Measurements from ENCODE around the gene EPN1.

The EPN1 gene

DNA sequence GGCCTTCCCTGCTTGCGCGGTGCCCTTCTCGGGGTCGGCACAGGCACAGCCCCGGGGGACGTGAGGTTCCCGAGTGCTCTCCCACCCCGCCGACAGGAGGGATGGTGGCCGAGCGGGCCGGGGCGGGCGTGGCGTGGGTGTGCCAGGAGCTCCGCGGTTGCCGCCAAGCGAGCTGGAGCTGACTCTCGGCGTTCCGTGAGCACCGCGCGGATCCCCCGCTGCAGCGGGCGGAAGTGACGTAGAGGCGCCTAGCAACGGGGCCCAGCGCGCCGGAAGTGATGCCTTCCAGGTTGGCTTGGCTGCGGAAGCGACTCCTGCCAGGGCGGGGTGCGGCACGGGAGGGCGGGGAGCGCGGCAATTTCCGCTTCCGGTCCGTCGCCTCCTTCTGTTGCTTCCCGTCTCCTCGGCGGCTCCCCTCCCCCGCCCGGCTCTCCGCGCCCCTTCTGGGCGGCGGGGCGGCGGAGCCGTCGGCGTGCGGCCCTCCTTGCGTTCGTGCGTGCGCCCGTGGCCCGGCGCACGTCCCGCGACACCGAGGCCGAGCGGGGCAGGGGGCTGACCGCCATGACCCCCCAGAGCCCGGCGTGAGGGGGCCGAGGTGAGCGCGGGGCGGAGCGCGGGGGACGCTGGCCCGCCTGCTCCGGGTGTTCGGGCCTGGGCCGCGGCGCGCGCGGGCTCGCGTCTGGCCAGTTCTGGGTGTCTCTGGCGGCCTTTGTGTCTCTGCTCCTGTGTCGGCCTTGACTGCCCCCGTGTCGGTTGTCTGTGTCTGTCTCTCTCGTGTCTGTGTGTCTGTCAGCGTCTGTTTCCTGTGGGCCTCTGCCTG, at the start of gene EPN1:
TSS of gene EPN1 (plus strand) at position 386 of the 820 bp plus-strand sequence. CDS start 3,402 bp downstream, outside the sequence.
- peak; percentile 95 to 97 for DNase-seq (ENCODE audit: low read depth in 2 of 2)

DNA sequence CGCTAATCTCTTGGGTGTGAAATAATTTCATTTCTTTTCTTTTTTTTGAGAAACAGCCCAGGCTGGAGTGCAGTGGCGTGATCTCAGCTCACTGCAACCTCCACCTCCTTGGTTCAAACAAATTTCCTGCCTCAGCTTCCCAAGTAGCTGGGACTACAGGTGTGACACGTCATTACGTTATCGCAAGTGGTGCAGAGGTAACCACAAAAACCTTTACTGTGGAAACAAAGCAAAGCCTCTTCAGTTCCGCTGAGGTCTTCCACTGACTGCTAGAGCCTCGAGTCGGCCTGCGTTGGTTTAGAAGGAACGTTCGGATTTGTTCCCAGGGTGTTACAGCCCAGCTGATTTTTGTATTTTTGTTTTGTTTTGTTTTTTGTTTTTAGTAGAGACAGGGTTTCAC, 48.7 kb upstream of the EPN1 start:
- peak in 1 of 2 donors; percentile 48 for DNase-seq (ENCODE audit: low read depth in 2 of 2)

DNA sequence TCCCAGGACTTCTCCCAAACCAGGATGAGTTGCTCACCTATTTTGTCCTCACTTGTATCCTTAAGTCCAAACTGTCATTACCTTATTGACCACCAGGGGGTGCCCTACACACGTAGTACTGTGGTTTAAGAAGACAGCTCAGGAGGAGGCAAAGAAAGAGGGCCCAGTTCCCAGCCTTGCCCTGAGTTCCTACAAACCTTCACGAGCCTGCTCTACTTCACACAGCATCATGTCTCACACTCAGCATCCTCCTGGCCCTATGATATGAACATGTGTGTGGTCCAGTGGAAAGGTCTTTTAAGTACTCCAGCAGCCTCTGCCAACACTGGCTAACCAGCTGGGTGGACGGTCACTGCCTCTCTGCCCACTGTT, 42.6 kb upstream of the EPN1 start:
- peak; percentile 86 for DNase-seq (ENCODE audit: low read depth in 2 of 2)

DNA sequence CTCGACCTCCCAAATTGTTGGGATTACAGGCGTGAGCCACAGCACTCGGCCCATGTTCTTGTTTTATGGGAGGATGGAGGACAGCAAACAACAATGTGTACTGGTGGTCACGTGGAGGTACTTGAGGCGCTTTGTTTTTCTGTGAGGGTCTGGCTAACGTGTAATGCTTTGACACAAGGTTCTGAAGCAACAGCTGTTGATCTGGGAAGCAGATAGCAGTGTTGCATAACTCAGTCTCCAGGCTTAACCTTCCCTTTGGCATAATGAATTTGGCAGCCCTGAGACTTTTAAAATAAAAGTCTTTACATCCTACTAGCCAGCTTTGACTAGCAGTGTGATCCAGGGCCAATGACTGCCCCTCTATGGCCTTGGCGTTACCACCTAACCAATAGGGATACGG, 41.2 kb upstream of the EPN1 start:
- DNase-seq (ENCODE audit: low read depth in 2 of 2) = no peak

DNA sequence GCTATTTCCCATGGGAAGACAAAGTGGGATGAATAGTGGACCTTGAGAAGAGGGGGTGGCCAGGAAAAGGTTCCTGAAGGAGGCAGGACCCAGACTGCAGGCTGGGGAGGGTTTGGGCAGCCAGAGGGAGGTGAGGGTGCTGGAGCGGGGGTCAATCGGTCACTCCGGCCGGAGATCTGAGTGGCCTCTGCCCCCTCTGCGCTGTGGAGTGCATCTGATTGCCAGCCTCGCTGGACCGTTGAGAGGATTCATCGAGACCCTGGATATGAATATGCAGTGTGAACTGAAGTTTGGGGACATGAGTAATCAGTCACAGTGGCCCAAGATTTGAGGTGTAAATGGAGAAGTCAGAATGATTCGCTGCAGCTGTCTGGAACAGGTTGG, 39.7 kb upstream of the EPN1 start:
- DNase-seq (ENCODE audit: low read depth in 2 of 2) = no peak

DNA sequence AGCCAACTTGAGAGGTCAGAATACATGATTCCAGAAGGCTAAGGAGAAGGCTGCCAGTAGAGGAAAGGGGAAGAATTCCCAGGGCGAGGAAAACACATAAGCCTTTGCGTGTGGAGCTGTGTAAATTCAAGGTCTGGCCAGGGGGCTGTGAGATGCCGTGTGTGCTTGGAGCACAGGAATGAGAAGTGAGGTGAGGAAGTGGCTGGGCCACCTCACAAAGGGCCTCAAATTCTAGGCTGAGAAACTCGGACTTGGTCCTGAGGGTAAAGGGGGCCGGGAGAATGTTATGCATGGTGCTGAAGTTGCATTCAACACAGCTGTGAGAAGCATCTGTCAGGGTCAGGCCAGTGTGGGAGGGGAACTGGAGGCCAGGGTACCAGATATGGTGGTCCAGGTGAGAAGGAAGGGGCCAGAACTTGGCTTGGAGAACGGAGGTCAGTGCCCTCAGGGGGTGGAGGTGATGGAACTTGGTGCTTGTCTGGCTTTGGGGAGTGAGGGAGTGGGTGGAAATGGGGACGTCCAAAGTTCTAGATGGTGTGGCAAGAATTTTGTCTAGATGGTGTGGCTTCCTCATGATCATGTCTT, 39.1 kb upstream of the EPN1 start:
- no peak for DNase-seq (ENCODE audit: low read depth in 2 of 2)

DNA sequence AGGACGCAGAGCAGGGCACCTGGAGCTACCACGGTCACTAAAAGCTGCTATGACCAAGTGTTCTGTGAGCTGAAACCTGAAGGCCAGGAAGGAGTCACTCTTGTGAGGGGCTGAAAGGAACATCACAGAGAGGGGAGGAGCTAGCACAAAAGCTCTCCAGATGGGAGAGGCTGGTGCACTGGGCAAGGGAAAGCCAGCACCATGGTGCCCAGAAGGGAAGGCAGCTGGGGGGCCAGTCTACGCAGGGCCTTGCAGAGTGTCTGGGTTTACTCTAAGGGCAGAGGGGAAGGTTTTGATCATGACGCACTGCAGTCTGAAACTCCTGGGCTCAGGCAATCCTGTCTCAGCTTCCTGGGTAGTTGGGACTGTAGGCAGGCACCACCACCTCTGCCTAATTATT, 38.3 kb upstream of the EPN1 start:
- no peak for DNase-seq (ENCODE audit: low read depth in 2 of 2)

DNA sequence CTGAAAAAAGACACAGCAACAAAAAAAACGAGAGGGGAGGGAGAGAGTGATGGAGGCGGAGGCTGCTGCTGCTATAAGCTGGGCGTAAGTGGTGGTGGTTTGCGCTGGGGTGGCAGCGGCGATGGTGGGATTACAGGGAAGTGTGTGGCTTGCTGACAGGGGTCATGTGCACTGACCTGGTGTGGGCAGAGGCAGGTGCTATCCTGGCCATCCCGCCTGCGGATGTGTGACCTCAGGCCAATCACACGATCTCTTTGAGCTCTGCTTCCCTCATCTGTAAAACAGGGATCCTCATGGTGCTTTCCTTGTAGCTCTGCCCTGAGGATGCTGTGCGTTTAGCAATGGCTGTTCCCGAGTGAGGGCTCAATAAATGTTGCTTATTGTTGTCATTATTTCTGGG, 37.5 kb upstream of the EPN1 start:
- DNase-seq (ENCODE audit: low read depth in 2 of 2) = no peak

DNA sequence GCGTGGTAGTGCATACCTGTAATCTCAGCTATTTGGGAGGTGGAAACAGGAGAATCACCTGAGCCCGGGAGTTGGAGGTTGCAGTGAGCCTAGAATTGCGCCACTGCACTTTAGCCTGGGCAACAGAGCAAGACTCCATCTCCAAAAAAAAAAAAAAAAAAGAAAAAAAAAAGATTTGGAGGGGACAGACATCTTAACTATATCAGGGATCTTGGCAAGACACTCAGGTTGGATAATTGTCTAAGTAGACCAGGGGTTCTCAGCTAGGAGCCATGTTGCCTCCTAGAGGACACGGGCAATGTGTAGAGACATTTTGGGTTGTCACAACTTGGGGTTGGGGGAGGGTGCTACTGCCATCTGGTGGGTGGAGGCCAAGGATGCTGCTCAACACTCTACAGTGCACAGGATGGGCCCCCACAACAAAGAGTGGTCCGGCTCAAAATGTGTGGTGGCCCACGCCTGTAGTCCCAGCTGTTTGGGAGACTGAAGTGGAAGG, 36.1 kb upstream of the EPN1 start:
- peak; percentile 46 to 56 for DNase-seq (ENCODE audit: low read depth in 2 of 2)

DNA sequence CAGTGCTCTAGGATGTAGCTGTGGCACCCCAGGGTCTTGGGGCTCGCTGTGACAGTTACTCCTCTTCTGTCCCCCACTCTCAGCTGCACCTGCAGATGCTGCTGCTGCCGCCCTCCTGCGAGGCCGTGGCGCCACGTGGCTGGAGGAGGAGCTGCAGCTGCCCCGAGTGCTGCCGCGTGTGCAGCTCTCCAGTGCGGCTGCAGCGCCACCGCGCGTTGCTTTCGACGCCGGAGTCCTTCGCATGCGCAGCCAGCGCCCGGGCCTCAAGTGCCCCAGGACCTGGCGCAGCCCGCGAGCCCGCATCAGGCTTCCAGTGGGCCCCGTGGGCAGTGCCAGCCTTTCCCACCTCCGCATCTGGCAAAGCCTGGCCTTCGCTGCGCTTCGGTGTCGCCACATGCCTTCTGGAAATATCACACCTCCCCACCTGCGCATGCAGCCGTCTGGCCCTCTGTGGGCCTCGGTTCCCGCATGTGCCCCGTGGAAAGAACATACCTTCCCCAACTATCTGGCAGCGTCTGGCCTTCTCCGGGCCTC, 34.9 kb upstream of the EPN1 start:
- DNase-seq (ENCODE audit: low read depth in 2 of 2) = peak; percentile 65 to 66

DNA sequence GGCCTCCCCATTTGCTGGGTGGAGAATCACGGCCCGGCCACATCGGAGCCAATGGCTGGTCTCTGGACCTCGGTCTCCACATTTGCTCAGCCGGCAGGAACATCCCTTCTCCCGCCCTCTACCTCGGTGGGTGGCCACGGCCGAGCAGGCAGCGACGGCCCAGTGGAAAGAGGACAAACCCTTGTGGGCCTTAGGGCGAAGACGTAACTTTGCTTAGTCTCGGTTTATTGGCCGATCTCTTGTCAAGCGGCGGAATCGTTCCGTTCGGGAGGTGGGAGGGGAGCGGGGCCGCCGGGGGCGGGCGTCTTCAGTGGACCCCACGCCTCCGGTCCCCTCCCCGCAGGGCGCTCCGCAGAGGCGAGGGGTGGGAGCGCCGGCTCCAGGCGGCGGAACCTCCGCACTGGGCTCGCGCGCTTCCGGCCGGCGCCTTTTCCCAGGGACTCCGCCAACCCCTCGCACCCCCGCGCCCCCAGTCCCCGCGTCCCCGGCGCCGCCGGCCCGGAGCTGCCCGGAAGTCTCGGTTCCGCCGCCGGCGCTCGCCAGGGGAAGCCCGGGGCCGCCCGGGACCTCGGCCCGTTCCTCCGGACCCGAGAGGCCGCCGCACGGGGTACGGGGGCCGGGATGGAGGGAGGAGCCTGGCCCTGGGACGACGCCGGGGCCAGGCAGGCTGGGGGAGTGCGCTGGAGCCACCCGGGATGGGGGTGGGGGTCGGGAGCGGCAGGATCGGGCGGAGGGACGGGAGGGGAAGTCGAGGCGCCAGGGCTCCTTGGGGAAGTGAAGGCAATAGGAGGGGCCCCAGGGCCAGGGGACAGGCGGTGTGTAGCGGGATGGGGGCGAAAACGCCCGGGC, 34.2 kb upstream of the EPN1 start, which contains the start of gene ZNF580:
TSS of gene ZNF580 (plus strand) at position 426 of the 849 bp plus-strand sequence. CDS start 1,507 bp downstream, outside the sequence.
- peak; percentile 50 to 59 for DNase-seq (ENCODE audit: low read depth in 2 of 2)

DNA sequence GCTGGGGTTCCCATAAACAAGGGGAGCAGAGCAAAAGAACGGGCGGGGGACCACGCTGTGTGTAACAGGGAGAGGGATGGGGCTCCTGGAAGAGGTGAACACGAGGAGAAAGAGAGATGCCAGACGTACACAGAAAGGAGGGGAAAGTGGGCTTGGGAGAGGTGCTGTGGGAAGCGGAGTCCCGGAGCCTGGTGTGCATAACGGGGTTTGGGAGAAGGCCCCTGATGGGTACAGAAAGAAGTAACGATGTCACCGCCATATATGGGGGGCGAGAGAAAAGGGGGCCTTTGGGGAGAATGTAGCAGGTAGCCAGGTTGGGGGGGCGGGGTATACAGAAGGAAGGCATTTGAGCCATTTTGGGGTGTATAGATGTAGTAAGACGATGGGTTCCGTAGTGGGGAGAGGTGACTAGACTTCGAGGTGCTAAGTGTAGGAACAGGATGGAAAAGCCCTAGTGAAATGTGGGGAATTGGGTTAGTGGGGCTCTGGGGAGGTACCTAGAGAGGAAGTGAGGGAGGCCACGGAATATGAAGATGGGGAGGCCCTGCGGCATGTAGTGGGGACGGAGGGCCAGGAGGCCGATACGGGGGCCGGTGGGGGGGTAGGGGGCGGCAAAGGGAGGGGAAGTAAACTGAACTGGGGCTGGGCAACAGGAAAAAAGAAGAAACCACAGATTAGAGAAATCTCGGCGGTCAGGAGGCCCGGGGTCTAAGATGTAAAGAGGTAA, 33.4 kb upstream of the EPN1 start:
- no peak for DNase-seq (ENCODE audit: low read depth in 2 of 2)

DNA sequence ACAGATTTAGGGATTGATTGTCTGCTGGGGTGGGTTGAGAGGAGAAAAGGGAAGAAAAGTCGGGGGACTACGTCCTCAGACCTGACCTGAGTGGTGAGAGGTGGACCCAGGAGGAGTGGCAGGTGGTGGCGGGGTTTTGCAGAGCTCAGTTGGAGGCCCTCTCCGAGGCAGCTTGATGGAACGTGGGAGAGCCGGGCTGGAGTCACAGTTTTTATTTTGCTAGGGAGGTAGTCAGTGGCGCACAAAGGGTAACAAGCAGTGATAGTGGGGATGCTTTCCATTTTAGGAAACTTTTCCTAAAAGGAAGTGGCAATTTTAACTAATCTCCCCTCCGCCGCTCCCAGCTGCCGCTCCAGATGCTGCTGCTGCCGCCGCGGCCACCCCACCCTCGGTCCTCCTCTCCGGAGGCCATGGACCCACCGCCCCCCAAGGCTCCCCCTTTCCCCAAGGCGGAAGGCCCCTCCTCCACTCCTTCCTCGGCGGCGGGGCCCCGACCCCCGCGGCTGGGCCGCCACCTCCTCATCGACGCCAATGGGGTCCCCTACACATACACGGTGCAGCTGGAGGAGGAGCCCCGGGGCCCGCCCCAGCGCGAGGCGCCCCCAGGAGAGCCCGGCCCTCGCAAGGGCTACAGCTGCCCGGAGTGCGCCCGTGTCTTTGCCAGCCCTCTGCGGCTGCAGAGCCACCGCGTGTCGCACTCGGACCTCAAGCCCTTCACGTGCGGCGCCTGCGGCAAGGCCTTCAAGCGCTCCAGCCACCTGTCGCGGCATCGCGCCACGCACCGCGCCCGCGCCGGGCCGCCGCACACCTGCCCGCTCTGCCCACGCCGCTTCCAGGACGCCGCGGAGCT, 32.6 kb upstream of the EPN1 start:
- peak in 1 of 2 donors; percentile 30 for DNase-seq (ENCODE audit: low read depth in 2 of 2)

DNA sequence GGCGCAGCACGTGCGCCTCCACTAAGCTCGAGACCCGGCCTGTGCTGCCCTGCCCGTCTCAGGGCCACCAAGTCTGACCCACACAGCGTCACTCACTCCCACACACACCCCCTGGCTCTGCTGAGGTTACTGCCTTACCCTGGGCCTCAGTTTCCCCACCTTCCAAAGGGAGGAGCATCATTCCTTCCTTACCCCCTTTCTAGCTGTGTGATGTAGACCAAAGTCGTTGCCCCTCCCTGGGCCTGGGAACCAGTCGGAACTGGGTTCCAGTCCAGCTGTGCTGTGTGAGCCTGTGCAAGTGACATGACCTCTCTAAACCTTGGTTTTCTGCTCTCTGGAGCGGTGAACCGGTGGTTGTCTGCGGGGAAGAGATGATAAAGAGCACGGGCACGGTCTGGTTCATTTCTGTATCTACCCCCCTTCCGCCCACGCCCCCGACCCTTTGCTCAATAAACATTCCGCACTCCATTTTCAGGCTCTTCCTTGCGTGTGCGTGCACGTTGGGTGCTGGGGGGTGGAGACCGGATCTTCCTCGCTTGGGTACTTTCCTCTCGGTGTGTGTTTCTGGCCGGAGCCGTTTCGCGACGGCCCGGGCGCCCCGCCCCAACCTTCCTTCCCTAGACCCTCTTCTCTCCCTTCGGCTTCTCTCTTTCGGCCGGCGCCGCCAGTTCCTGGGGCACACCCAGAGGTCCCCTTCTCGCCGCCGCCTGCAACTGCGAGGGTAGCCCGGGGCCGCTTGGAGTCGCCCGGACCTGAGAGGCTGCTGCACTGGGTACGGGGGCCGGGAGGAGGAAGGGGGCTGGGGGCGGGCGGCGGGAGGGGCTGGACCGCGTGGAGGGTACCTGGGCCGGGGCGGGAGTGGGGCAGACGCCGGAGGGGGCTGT, 31.8 kb upstream of the EPN1 start, which contains the start of gene ZNF581:
TSS of gene ZNF581 (plus strand) at position 647 of the 884 bp plus-strand sequence. CDS start 923 bp downstream, outside the sequence.
- peak; percentile 76 to 79 for DNase-seq (ENCODE audit: low read depth in 2 of 2)

DNA sequence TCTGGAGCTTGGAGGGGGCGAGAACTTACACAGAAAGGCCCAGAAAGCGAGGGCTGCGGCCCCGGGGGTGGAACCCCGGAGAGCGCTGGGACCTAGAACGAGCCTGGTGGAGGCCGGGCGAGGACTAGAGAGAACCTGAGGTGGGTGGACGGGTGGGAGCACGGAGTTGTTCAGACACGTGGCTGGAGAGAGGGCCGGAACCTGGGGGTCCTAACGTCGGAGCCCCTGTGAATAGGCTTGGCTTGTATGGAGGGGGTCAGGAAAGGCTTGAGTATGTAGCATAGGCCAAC, 31.2 kb upstream of the EPN1 start:
- DNase-seq (ENCODE audit: low read depth in 2 of 2) = no peak

DNA sequence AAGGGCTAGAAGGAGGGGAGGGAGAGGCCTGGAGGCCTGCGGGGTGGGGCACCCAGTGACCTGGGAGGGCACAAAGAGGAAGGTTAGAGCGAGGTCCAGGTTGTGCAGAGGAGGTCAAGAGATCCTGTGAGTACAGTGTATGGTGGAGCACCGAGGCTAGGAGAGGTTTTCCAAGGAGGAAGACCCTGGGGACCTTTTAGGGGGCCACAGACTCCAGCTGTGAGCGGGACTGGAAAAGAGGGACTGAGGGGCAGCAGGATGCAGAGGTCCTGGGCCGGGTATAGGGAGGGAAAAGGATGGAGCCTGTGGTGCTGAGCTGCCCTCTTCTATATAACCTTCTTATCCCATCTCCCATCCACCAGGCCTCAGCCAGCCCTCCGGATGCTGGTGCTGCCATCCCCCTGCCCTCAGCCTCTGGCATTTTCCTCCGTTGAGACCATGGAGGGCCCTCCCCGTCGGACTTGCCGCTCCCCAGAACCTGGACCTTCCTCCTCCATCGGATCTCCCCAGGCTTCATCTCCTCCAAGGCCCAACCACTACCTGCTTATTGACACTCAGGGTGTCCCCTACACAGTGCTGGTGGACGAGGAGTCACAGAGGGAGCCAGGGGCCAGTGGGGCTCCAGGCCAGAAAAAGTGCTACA, 30.7 kb upstream of the EPN1 start:
- DNase-seq (ENCODE audit: low read depth in 2 of 2) = no peak

DNA sequence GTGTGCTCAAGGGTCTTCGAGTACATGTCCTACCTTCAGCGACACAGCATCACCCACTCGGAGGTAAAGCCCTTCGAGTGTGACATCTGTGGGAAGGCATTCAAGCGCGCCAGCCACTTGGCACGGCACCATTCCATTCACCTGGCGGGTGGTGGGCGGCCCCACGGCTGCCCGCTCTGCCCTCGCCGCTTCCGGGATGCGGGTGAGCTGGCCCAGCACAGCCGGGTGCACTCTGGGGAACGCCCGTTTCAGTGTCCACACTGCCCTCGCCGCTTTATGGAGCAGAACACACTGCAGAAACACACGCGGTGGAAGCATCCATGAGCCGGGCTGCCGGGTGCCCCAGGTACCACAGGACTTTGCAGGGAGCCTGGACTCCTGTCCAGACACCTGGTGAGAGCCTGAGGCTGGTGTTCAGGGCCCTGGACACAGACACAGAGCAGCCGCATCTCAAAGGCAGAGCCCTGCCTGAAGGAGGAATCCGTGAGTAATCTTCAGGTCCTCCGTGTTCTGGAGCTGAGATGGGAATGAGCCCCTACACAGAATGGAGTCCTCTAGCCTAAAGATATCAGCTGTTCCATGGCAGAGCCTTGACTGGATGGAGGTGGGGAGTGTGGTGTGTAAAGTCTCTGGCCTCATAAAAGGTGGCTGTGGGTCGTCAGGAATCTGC, 30.0 kb upstream of the EPN1 start:
- DNase-seq (ENCODE audit: low read depth in 2 of 2) = no peak

DNA sequence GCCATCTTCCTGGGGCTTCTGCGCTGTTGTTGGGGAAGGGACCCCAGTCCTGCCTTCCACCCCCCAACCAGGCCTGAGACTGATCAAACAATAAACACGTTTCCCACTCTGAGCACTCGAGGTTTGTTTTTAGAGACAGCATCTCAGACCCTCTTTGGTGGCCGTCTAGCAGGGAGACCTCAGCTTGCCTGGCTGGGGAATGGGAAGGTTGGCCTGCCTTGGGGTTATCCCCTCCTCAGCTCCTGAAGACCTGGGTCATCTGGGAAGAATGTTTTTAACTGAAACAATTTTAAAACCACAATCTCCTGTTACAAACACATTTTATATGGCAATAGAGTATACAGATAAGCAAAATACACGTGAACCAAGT, 29.5 kb upstream of the EPN1 start:
- DNase-seq (ENCODE audit: low read depth in 2 of 2) = no peak

Measured in stimulated activated CD4-positive, alpha-beta T cell treated with anti-CD3 and anti-CD28 coated beads, Interleukin-4, amount 100 ng/mL, for 48 hours (primary cell).